ENCODE data around the gene TP73.

TP73 gene

GRCh38 chr1:3690282-3691065 lies 38.2 kb downstream of the TP73 start:
- no peak for DNase-seq (ENCODE audit: low read depth)
- no peak for TF ChIP-seq CTCF (conservative IDR thresholded peaks at IDR 0.05; ENCODE audit: low read depth, low read length)
- no peak overlapping the region for H3K4me3 ChIP-seq (ENCODE audit: low read depth, low read length)

GRCh38 chr1:3691421-3692204 lies 39.3 kb downstream of the TP73 start:
- no peak for TF ChIP-seq CTCF (conservative IDR thresholded peaks at IDR 0.05; ENCODE audit: low read depth, low read length)
- DNase-seq (ENCODE audit: low read depth) = no peak
- H3K4me3 ChIP-seq (ENCODE audit: low read depth, low read length) = no peak overlapping the region

- no peak for DNase-seq (ENCODE audit: low read depth)
- H3K4me3 ChIP-seq (ENCODE audit: low read depth, low read length) = no peak overlapping the region
- TF ChIP-seq CTCF (conservative IDR thresholded peaks at IDR 0.05; ENCODE audit: low read depth, low read length) = no peak
These were observed 40.3 kb downstream of the TP73 start for GRCh38 chr1:3692598-3692997.

- no peak for TF ChIP-seq CTCF (conservative IDR thresholded peaks at IDR 0.05; ENCODE audit: low read depth, low read length)
- H3K4me3 ChIP-seq (ENCODE audit: low read depth, low read length) = no peak overlapping the region
These were observed 41.0 kb downstream of the TP73 start for GRCh38 chr1:3693321-3693720.

GRCh38 chr1:3695326-3696217 lies 43.3 kb downstream of the TP73 start:
- TF ChIP-seq CTCF (conservative IDR thresholded peaks at IDR 0.05; ENCODE audit: low read depth, low read length) = peak; percentile 82
- DNase-seq (ENCODE audit: low read depth) = peak; percentile 49
- H3K4me3 ChIP-seq (ENCODE audit: low read depth, low read length) = no peak overlapping the region

More at GRCh38 chr1:3693321-3693720, 41.0 kb downstream of the TP73 start:
- no peak for DNase-seq (ENCODE audit: low read depth)

GRCh38 chr1:3696689-3697088 lies 44.4 kb downstream of the TP73 start:
- no peak for TF ChIP-seq CTCF (conservative IDR thresholded peaks at IDR 0.05; ENCODE audit: low read depth, low read length)
- DNase-seq (ENCODE audit: low read depth) = no peak
- H3K4me3 ChIP-seq (ENCODE audit: low read depth, low read length) = no peak overlapping the region
